HG03103 (cell line): ENCODE measurements around the gene FGF11.

Experiments used
- ATAC-seq: cut with Tn5 transposase; IDR thresholded peaks from one replicate; pipeline ENCODE4 v1.9.1; 2021; ENCODE audit warnings: low read depth; ENCODE audit not compliant: unreplicated experiment

The FGF11 gene

DNA sequence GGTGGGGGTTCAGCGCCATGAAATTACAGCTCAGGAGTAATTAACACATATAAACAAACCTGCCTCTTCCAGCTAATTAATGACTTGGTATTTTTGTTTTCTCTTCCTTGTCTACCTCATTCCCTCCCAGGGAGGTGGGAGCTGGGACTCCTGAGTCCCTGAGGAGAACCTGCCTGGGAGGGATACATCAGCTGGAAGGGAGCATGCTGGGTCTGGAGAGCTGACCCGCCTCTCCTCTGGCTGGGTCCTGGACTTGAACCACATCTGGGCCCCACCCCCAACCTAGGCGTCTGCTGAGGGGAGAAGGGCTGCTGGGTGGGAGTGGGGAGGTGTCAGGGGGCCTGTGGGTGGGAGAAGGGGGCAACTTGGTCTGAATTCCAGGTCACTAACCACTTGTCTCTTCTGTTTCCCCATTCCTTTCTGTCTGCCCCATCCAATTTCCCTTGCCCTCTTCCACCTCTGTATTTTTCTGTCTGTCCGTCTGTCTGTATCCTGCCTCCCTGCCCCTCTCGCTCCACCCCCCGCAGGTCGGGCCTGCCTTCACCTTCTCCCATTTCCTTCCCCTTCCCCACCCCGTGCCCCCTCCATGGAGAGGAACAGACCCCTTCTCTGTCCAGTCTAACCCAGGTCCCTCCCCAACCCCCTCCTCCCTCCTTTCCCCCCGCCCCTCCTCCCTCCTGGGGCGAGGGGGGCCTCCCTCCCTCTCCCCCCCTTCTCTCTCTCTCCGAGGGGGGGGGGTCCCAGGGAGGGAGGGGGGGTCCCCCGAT lies 31.6 kb upstream of the FGF11 start, which contains the start of gene NLGN2:
Gene NLGN2 (plus strand): TSS at position 361 of the 767 bp plus-strand sequence. CDS start 411 bp downstream, outside the sequence.
- ATAC-seq: no peak

DNA sequence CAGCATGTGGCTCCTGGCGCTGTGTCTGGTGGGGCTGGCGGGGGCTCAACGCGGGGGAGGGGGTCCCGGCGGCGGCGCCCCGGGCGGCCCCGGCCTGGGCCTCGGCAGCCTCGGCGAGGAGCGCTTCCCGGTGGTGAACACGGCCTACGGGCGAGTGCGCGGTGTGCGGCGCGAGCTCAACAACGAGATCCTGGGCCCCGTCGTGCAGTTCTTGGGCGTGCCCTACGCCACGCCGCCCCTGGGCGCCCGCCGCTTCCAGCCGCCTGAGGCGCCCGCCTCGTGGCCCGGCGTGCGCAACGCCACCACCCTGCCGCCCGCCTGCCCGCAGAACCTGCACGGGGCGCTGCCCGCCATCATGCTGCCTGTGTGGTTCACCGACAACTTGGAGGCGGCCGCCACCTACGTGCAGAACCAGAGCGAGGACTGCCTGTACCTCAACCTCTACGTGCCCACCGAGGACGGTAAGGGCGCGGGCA lies 31.0 kb upstream of the FGF11 start:
- no peak for ATAC-seq

DNA sequence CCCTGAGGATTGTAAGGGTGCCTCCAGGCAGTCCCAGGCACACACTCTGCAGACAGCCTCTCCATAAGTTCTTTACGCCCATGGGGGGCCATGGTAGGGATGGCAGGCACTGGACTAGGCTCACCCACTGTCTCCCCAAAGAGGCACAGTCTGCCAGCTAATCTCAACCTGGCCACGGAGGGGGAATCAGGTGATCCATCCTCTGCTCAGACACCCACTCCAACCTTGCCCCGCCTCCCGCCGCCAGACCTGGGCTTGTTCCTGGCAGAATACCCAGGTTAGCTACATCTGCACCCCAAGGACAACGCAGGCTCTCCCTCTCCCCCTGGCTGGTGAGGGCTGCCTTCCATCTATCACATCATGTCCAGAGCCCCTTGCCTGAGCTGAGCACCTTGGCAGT lies 30.4 kb upstream of the FGF11 start:
- ATAC-seq: no peak

DNA sequence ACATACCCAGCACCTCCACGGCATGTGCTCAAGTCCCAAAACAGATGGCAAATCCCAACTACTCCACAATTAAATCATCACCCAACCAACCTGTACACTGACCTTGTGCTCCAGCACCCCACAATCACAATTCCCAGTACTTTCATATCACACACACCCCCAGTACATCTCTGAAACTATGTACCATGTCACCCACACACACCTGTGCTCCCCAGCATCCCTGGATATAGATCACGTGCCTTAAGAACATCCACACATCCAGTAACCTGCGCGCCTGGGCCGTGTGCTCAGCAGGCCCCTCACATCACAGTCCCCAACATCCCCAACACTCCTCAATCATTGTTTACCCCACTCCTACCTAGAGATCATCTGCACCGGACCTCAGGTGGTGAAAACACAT lies 29.6 kb upstream of the FGF11 start:
- ATAC-seq: no peak

DNA sequence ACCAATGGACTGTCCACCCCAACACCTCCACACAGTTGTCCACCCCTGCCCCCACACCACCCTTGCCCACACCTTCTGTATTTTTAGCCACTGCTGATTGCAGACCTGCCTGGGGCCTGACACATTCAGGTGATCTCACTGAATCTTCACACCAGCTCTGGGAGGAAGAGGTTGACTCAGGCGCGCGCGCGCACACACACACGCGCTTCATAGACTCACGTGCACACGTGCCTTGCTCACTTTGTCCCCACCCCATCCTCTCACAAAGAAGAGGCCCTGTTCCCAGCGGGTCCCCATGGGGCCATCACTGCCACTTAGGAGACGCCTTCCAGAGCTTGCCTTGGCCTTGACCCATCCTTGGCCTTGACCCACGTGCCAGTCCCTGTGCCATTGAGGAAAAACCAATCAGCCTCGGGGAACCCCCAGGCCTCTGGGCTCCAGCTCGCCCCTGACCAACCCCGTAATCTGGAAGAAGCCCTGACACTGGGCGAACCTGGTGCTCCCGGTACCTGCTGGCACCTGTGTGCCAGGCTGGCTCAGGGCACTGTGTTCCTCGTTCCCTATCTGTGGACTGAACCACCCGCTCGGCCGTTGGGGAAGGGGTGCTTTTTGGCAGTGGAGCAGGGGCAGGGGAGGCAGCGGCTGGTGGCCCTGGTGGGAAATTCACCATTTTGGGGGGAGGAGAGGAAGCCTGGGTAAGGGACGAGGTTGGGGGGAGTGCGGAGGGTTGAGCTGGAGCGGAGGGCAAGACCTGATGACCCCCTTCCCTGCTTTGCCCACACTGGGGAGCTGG lies 28.5 kb upstream of the FGF11 start:
- ATAC-seq: no peak

DNA sequence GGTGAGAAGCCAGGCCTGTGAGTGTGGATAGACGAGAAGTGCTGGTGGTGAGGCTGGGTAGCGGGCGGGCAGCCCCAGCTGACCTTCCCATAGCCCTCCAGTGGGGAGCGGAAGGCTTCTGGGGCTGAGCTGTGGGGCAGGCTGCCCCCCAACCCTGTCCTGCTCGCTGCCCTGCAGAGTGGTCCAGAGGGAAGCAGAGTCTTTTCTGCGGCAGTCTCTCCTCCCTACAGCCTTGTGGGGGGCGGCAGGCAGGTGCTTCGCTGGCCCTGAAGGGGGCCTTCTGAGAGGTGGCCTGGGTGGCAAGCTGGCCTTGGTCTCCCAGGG lies 27.9 kb upstream of the FGF11 start:
- no peak for ATAC-seq

DNA sequence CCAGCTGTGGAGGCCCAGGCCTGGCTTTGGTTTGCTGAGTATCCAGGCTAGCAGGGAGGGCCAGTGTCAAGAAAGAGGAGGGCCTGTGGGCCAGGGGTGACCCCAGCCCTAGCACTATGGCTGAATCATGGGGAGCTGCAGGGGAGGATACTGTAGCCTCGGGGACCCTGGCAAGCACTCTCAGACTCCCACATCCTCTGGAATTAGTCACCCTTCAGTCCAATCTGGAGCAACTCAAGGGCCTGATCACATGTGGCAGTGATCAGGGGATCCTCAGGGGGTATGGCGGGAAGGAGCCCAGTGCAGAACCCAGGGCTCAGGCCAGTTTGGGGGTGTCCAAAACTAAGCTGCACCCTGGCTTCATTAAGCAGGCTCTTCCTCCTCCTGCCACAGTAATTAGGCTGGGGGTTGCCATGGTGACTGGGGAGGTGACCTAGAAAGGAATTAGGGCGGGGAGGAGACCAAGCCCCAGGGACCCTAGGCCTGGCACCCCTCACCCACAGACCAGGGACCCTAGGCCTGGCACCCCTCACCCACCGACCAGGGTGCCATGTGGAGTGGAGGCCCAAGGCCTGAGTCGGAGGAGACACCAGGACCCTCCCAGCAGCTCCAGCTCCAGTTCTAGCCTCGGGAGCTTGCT lies 25.8 kb upstream of the FGF11 start:
- no peak for ATAC-seq

DNA sequence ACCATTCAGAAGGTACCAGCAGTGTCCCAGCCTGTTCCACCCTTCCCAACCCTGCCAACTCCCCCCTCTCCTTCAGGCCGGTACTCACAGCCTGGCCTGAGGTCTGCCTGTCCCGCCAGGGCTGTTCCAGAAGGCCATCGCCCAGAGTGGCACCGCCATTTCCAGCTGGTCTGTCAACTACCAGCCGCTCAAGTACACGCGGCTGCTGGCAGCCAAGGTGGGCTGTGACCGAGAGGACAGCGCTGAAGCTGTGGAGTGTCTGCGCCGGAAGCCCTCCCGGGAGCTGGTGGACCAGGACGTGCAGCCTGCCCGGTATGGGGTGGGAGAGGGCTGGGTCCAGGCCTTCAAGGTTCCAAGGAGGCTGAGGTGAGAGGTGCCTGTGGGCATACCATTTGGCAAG lies 24.5 kb upstream of the FGF11 start:
- no peak for ATAC-seq

DNA sequence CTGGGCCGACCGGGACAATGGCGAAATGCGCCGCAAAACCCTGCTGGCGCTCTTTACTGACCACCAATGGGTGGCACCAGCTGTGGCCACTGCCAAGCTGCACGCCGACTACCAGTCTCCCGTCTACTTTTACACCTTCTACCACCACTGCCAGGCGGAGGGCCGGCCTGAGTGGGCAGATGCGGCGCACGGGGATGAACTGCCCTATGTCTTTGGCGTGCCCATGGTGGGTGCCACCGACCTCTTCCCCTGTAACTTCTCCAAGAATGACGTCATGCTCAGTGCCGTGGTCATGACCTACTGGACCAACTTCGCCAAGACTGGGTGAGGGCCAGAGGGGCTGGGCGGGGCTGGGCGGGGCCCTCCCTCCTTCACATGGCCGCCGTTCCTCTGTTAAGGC lies 23.5 kb upstream of the FGF11 start:
- no peak for ATAC-seq

DNA sequence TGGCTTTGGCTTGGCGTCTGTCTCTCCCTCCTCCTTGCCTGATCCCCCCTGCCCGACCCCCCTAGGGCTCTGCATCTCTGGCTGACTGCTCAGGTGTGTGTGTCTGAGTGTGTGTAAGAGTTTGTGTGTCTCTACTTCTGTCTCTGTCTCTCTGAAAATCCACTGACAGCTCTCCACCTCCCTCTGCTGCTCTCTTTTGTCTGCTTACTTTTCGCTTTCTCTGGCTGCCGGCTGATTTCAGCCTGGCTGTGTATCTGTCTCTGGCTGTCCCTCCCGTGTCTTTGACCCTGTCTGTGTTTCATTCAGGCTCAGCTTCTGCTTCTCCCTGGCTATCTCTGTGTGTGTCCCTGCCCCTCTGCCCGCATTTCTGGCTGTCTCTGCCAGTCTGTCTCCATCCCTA lies 23.0 kb upstream of the FGF11 start:
- no peak for ATAC-seq

DNA sequence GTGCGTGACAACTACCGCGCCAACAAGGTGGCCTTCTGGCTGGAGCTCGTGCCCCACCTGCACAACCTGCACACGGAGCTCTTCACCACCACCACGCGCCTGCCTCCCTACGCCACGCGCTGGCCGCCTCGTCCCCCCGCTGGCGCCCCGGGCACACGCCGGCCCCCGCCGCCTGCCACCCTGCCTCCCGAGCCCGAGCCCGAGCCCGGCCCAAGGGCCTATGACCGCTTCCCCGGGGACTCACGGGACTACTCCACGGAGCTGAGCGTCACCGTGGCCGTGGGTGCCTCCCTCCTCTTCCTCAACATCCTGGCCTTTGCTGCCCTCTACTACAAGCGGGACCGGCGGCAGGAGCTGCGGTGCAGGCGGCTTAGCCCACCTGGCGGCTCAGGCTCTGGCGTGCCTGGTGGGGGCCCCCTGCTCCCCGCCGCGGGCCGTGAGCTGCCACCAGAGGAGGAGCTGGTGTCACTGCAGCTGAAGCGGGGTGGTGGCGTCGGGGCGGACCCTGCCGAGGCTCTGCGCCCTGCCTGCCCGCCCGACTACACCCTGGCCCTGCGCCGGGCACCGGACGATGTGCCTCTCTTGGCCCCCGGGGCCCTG lies 22.2 kb upstream of the FGF11 start:
- ATAC-seq: no peak

DNA sequence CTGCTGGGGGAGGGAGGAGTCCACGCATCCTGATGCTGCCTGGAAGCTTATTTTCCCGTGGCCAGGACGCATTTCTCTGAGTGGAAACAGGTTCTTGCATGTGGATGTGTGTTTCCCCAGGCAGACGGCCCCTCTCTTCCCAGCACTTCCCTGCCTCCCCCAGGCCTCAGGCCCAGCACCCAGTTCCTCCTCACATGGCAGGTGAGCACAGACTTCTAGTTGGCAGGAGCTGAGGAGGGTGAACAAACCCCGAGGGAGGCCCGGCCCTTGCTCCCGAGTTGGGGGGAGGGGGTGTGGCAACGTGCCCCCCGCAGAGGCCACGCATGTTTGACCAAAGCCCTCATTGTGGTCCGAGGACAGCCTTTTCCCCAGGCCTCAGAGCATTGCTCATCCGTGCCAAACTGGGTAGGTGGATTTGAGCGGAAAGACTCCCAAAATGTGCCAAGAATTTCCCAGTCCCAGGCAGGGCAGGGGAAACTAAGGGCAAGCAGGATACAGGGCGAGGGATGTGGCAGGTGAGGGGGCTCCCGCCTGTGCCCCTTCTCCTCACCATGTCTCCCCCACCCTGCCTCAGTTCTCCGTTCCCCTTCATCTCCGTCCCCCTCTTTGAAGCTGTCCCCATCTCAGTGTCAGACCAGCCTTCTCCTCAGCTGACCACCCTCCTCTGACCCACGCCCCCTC lies 20.7 kb upstream of the FGF11 start:
- no peak for ATAC-seq

DNA sequence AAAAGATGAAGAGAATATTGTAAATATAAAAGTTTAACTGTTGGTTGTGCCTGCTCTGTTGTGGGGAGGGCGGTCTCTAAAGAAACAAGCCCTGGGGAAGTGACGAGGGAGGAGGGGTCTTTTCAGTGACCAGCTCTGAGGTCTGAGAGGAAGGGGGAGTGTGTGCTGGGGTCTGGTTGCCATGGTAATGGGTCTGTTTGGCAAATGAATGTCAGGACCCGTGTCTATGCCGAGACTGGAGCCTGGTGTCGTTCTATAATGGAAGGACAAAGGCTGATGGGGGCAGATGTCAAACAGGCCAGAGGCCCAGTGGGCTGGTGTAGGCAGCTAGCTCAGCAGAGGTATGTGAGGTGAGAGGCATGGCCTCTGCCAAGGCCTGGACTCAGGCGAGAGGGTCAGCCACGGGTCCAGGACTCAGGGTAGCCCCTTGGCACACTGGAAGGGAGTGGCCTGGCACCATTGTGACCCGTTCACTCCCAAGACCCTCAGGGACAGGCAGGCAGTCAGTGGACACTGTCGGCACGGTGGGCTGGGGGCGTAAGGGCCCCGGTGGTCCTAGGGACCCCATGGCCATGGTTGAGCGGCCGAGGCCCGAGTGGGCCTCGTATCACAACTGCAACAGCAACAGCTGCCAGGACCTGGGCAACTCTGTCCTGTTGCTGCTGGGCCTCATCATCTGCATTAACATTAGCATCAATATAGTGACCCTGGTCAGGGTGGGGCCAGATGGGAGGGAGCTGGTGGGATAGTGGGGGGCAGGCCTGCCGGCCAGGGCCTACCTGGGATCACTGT lies 19.3 kb upstream of the FGF11 start, which contains the start of gene SPEM1:
Gene SPEM1 (plus strand): TSS at position 506 of the 792 bp plus-strand sequence. CDS start 61 bp downstream, at position 567.
- ATAC-seq: no peak

DNA sequence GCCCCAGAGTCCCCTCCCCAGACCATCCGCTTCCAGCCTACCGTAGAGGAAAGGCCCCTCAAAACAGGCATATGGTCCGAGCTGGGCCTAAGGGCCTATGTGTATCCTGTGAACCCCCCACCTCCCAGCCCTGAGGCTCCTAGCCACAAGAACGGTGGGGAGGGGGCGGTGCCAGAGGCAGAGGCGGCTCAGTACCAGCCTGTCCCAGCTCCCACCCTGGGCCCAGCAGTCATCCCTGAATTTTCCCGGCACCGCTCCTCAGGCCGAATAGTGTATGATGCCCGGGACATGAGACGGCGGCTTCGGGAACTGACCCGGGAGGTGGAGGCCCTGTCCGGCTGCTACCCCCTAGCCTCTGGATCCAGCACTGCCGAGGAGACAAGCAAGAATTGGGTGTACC lies 18.1 kb upstream of the FGF11 start:
- ATAC-seq: no peak

DNA sequence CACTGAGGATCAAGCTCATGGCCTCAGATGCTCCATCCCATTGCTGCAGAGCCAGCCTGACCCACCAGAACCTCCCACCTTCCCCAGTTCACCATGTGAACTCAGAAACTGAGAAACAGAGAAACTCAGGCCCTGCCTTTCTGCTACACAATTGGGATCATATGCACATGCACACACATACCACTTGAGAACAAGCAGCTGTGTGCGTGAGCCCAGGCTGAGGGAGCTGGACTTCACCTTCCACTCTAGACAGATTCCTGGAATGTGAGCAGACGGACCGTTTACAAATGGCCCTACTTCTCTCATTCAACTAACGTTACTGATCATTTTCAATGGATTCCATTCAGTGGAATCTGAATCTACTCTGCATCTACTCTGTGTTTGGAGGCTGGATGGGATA lies 15.6 kb upstream of the FGF11 start:
- no peak for ATAC-seq

DNA sequence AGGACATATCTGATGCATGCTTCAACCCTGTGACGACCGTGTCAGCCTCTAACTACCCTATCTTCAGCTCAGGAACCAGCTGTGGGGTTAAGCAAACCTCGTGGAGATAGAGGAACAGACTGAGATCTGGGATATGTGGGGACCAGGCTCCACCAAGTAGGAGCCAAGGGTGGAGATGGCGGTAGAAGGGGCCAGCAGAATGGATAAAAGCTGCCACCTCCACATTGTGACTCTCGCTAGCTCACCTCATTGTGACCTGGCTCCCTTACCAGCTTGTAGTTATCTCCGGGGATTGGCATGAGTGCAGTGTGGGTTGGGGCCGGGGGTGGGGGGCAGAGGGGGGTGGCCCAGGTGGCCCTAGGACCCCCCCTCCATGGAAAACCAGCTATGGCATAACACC lies 14.0 kb upstream of the FGF11 start, which contains the start of gene SPEM2:
Gene SPEM2 (plus strand): TSS at position 301 of the 400 bp plus-strand sequence. CDS start 73 bp downstream, at position 374.
- ATAC-seq: no peak

DNA sequence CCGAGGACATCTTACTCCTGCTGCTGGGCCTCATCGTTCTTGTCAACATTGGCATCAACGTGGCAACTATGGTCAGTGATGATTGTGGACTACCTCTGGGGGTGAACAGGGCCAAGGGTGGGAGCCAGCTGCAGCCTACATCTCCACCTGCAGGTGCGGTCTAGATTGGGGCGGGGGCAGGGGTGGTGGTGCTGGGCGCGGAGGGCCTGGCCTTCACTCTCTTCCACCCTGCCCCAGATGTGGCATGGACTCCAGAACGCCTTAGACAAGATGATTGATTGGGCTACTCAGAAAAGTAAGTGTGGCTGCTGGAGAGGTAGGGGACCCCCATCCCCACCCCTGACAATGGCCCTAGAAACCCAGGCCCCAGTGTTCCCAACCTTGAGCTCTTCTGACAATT lies 13.6 kb upstream of the FGF11 start:
- no peak for ATAC-seq

DNA sequence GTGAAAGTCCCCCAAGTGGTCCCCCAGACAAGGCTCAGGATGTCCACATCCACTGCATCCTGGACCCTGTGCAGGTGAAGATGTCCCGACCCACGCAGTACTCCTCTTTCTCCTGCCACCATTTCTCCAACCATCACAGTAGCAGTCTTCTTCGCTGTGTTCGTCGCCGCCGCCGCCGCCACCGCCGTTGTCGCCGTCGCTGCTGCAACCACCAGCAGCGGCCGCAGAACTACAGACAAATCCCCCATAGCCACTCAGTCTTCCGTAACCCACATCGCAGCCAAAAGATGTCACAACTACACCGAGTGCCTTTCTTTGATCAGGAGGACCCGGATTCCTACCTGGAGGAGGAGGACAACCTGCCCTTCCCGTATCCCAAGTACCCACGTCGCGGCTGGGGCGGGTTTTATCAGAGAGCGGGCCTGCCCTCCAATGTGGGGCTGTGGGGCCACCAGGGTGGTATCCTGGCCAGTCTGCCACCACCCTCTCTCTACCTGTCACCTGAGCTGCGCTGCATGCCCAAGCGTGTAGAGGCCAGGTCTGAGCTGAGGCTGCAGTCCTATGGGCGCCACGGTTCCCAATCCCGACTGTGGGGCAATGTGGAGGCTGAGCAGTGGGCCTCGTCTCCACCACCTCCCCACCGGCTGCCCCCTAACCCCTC lies 13.0 kb upstream of the FGF11 start:
- no peak for ATAC-seq

DNA sequence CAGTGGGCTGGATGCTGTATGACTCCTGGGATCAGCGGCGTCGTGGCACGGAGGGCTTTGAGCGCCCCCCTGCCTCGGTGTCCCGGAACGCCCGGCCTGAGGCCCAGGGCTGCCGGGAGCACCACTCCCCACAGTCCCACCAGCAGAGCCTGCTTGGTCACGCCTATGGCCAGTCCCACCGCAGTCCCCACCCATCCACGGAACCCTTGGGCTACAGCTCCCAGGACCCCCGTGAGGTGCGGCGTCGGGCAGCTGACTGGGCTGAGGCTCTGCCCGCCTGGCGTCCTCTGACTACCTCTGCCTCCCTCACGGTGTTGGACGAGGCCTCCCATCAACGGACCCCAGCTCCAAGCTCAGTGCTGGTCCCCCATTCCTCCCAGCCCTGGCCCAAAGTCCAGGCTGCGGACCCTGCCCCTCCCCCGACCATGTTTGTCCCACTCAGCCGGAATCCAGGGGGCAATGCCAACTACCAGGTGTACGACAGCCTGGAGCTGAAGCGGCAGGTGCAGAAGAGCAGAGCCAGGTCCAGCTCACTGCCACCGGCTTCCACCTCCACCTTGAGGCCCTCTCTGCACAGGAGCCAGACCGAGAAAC lies 12.3 kb upstream of the FGF11 start:
- no peak for ATAC-seq
